Measurements from ENCODE around the gene MTAP.

The MTAP gene

GRCh38 chr9:21804791-21805190 is 2.4 kb downstream of the MTAP start:
- DNase-seq (ENCODE audit: low read depth): no peak

GRCh38 chr9:21806644-21807043 is 4.2 kb downstream of the MTAP start:
- DNase-seq (ENCODE audit: low read depth): no peak

GRCh38 chr9:21810388-21810787 is 8.0 kb downstream of the MTAP start:
- no peak for DNase-seq (ENCODE audit: low read depth)

- no peak for DNase-seq (ENCODE audit: low read depth)
These were observed 8.4 kb downstream of the MTAP start for GRCh38 chr9:21810881-21811280.

- DNase-seq (ENCODE audit: low read depth): no peak
These were observed 9.5 kb downstream of the MTAP start for GRCh38 chr9:21811914-21812313.

GRCh38 chr9:21812415-21812814 is 10.0 kb downstream of the MTAP start:
- DNase-seq (ENCODE audit: low read depth): no peak

- DNase-seq (ENCODE audit: low read depth): peak; percentile 51
These were observed 10.6 kb downstream of the MTAP start for GRCh38 chr9:21812946-21813568.

GRCh38 chr9:21813575-21814473 is 11.4 kb downstream of the MTAP start:
- peak; percentile 78 for DNase-seq (ENCODE audit: low read depth)

GRCh38 chr9:21815643-21816042 is 13.2 kb downstream of the MTAP start:
- DNase-seq (ENCODE audit: low read depth): no peak

- no peak for DNase-seq (ENCODE audit: low read depth)
These were observed 14.7 kb downstream of the MTAP start for GRCh38 chr9:21817176-21817575.

- no peak for DNase-seq (ENCODE audit: low read depth)
These were observed 23.2 kb downstream of the MTAP start for GRCh38 chr9:21825637-21826036.

GRCh38 chr9:21828853-21829410 is 26.5 kb downstream of the MTAP start:
- no peak for DNase-seq (ENCODE audit: low read depth)

GRCh38 chr9:21830589-21830988 is 28.2 kb downstream of the MTAP start:
- no peak for DNase-seq (ENCODE audit: low read depth)

- DNase-seq (ENCODE audit: low read depth): peak; percentile 43
These were observed 29.5 kb downstream of the MTAP start for GRCh38 chr9:21831841-21832509.

- DNase-seq (ENCODE audit: low read depth): no peak
These were observed 30.8 kb downstream of the MTAP start for GRCh38 chr9:21833090-21833801.

GRCh38 chr9:21835121-21835520 is 32.7 kb downstream of the MTAP start:
- DNase-seq (ENCODE audit: low read depth): no peak

GRCh38 chr9:21836437-21837161 is 34.2 kb downstream of the MTAP start:
- DNase-seq (ENCODE audit: low read depth): peak; percentile 97

- no peak for DNase-seq (ENCODE audit: low read depth)
These were observed 35.1 kb downstream of the MTAP start for GRCh38 chr9:21837501-21837900.

GRCh38 chr9:21840647-21841046 is 38.2 kb downstream of the MTAP start:
- DNase-seq (ENCODE audit: low read depth): no peak

- no peak for DNase-seq (ENCODE audit: low read depth)
These were observed 38.7 kb downstream of the MTAP start for GRCh38 chr9:21841133-21841532.

GRCh38 chr9:21848615-21849014 is 46.2 kb downstream of the MTAP start:
- no peak for DNase-seq (ENCODE audit: low read depth)
